Limb (tissue), 2 donors: ENCODE results near the gene TTC39C.
"Not testable (repeated sequence)": the region's sequence is repeated elsewhere in the genome, so short reads cannot be mapped to it uniquely, and the experiment has no call there.

Source experiments
- DNase-seq, 2 donors: peaks; one replicate each; pipeline ENCODE4 v3.0.0-alpha.2; 2016; ENCODE audit errors: extremely low spot score in 2 of 2

The TTC39C gene

DNA sequence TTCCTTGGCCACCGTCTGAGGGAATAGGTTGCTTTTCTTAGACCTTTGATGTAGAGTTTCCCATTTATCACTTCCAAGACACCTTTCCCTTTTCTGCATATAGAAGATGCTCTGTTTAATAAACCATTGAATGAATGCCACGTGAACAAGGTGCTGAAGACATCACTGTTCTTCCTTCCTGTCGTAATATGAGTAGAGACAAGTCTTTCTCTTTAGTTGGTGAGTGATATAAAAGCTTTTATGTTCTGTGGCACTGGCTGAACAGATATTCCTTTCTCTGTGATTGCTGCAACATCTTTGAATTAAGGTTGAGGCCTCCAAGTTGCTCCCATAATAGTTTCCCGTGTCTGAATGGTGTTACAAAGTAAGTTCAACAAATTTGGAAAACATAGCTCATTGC lies 38.7 kb downstream of the TTC39C start:
- DNase-seq = no peak

DNA sequence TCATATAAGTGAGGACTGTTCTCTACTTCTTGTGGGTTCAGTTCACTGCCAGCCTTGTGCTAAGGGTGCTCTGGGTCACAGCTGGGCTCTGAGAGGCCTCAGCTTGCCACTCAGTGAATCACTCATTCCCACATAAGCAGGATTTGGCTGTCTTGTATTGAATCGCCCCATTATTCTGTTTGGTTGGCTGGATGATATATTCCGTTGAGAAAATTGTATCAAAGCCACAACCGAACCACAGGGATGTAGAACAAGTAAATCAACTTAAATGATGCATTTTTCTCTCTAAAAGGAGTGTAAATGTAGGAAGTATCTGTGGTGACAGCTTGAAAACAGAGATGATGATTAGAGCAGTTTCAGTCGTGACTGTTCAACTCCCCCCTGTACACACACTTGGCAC lies 39.6 kb downstream of the TTC39C start:
- DNase-seq = no peak

DNA sequence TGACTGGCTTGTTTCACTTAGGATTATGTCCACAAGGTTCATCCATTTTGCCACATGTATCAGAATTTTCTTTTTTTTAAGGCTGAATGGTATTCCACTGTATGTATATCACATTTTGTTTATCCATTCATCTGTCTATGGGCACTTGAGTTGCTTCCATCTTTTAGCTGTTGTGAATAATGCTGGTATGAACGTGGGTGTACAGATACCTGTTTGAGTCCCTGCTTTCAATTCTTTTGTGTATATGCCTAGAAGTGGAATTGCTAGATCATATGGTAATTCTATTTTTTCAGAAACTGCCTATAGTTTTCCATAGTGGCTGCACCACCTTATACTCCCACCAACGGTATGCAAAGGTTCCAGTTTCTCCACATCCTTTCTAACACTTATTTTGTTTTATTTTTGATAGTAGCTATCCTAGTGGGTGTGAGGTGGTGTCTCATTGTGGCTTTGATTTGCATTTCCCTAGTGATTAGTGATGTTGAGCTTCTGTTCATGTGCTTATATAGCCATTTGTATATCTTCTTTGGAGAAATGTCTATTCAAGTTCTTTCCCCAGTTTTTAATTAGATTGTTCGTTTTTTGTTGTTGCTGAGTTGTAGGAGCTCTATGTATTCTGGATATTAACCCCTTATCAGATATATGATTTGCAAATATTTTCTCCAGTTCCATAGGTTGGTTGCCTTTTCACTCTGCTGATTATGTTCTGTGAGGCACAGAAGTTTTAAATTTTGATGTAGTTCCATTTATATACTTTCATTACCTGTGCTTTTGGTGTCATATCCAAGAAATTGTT lies 40.7 kb downstream of the TTC39C start:
- DNase-seq = no peak

DNA sequence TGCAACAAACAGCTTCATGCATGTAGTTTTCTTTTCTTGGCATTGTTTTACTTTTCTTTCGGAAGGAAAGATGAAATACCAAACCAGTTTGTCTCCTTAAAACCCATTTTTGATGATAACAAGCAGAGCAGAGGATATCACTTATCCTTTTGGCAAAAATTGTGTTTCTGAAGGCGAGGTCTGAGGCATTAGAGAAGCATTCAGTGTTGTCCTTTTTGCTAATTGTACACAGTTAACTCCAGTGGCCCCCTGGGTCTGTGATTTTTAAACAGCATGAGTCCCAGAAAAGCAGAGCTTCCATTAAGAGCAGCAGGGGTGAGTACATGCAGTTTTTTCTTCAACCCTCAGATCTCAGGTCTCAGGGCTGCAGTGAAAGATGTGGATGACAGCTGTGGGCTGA lies 41.3 kb downstream of the TTC39C start:
- no peak for DNase-seq

DNA sequence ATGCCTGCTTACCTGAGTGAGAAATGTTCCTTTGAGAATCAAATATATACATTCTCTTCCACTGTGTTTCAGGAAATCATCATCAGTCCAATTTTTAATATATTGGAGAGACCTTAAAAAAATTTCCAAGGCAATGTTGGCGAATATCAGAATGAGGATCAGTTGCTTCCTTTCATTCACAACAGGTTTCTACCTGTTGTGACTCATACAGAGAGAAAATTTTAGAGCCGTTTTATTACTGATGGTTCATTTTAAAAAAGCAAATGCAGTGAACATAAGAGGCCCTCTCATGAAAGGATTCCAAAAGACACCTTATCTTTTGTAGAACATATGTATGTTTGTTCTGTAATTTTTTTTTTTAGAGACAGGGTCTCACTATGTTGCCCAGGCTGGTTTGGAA lies 42.0 kb downstream of the TTC39C start:
- no peak for DNase-seq

DNA sequence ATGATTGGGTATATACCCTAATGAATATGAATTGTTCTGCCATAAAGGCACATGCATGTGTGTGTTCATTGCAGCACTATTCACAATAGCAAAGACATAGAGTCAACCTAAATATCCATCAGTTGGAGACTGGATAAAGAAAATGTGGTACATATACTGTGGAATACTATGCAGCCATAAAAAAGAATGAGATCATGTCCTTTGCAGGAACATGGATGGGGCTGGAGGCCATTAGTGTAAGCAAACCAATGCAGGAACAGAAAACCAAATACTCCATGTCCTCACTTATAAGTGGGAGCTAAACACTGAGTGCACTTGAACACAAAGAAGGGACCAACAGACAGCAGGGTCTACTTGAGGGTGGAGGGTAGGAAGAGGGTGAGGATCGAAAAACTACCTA lies 43.2 kb downstream of the TTC39C start:
- DNase-seq = no peak

DNA sequence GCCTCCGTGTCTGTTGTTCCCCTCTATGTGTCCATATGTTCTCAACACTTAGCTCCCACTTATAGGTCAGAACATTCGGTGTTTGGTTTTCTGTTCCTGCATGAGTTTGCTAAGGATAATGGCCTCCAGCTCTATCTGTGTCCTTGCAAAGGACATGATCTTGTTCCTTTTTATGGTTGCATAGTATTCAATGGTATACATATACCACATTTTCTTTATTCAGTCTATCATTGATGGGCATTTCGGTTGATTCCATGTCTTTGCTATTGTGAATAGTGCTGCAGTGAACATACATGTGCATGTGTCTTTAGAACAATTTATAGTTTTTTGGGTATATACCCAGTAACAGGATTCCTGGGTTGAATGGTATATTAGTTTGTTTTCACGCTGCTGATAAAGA lies 44.8 kb downstream of the TTC39C start:
- DNase-seq = not testable (repeated sequence)

DNA sequence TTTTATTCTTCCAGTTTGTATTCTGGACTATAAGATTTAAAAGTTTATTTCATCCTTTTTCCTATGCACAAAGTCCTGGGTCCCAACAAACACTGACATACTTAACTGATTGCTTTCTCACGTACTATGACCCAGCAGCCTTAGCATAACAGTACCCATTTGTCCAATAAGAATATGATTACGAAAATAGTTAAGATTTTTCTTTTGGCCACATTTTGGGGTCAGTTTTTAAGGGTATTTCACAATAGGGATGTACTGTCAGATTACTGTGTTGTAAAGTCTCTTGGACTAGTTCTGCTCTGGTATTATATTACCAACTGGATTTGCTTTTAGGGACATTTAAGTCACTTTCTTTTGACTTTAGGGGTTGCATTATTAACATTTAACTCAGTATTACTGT lies 46.1 kb downstream of the TTC39C start:
- no peak for DNase-seq

DNA sequence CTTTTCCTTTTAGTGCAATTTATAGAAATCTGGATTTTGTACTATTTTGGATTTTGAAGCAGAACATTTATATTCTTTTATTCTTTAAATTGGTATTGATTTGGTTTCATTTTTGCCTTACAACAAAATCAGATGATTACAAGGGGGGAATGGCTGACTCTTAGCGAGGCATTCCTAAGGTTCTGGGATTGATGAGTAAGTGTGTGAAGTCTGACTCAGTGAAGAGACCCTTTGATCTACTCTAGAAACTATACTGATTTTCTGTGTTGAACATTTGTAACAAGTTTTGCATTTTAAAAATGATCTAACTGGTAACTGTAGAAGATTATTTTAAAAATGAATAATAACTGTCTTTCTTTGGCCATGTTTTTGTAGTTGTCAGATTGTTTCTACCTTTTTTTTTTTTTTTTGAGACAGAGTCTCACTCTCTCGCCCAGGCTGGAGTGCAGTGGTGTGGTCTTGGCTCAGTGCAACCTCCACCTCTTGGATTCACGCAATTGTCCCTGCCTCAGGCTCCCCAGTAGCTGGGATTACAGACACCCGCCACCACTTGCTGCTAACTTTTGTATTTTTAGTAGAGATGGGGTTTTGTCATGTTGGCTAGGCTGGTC lies 48.7 kb downstream of the TTC39C start:
- no peak for DNase-seq

DNA sequence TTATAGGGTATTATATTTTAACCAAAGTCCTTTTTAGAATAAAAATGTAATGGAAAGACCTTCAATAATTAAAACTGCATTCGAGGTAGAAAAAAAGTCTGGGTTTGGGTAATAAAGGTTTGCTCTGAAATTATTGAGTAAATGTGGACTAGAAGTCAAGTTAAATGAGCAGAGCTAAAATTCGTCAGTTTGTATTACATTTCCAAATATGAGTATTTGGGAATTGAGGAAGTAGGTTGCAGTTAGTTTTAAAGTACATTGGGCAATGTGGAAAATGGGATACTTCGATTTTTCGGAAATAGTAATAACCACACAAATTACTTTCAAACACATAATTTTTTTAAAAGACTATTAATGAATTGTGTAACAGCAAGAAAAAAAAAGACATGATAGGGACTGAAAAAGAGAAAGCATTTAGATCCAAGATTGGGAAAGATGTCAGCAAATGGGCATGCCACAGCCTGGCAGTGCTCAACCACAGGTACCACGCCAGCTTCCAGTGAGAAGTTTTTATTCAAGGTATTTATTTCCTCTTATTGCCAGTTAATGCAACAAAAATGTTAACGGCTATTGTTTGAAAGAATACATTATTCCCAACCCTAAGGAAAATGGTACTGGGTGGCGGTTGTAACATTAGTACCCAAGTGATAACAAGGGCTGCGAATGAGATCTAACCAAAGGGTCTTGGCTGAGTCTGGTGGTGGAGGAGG lies 50.0 kb downstream of the TTC39C start:
- DNase-seq = no peak

DNA sequence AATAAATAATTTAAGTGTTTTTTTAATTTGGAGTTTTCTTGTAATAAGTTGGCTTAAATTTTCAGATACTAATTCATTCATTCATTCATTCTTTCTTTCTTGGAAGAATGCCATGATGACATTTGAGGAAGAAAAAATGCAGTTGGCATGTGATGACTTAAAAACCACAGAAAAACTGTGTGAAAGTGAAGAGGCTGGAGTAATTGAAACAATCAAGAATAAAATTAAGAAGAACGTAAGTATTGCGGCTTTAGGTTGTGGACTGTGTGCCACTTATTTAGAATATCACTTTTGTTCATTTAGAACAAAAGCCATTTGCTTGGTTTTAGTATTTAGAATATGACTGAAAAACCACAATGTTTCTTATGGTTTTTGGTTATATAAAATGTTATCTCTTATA lies 51.4 kb downstream of the TTC39C start:
- no peak for DNase-seq

DNA sequence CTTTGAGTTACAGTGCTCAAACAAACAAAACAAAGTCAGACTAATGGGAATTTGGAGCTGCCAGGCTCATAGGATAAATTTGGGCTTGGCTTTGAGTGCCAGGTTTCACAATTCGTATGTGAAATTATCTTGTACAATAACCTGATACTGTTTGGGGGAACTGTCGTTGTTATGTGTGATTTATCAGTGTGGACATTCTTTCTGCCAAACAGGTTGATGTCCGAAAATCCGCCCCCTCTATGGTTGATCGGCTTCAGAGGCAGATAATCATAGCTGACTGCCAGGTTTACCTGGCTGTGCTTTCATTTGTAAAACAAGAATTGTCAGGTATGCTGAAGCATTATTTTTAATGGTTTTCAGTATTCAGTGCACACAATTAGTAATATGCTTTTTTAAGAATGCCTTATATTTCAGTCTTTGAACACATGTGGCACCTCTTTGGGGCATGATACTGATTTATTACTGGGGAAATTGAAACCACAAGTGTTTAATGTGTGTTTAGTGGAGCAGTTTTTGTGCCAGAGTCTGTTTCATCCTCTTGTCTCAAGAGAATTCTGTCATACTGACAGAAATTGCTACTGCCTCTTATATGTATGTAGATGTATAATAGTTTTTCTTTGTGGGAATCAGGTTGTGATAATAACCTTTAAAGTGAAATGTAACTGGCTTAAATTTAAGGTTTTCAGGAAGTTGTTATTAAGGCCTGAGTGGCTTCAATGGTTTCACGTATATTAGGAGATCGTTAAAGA lies 54.6 kb downstream of the TTC39C start:
- DNase-seq = no peak

DNA sequence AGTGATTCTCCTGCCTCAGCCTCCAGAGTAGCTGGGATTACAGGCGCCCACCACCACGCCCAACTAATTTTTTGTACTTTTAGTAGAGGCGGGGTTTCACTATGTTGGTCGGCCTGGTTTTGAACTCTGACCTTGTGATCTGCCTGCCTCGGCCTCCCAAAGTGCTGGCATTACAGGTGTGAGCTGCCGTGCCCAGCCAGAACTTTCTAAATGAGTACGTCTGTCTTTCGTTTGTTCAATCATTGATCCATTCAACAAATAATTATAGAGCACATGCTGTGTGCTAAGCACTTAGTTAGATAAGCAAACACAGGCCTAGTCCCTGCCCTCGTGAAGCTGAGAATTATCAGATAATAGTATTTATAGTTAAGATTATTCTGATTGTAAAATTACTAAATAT lies 56.5 kb downstream of the TTC39C start:
- no peak for DNase-seq

DNA sequence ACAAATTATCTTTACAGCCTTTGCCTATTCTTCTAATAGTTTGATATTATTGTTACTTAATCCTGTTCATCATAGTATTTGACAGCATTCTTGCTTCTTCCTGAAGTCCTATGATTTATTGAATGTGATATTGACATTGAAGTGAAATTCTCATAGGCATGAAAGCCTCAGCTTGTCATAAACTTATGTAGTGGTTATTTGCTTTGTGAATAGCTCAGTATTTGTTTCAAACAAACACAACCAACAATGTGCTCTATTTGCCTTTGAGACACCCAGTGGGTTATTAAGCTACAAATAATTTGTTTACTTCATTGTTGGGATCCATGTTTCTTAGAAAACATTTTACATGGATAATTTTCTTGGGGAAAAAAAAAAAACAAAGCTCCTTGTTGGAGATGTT lies 57.2 kb downstream of the TTC39C start:
- DNase-seq = no peak

DNA sequence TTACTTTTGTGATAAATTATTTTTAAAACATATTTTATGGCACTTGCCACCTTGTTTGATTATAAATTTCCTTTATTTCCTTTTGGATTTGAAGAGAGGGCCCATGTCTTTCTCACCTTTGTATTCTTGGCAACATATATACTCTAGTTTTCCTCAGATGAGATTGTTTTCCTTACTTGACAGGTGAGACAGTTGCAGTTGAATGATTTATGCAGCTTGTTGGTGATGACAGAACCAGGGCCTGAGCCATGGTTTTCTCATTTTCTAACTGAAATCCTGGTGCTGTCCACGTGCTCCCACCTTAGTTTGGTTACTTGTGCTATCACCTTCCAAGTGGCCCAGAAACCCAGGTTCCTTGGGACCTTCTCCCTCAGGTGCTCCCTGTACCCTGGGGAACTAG lies 58.2 kb downstream of the TTC39C start:
- DNase-seq = no peak

DNA sequence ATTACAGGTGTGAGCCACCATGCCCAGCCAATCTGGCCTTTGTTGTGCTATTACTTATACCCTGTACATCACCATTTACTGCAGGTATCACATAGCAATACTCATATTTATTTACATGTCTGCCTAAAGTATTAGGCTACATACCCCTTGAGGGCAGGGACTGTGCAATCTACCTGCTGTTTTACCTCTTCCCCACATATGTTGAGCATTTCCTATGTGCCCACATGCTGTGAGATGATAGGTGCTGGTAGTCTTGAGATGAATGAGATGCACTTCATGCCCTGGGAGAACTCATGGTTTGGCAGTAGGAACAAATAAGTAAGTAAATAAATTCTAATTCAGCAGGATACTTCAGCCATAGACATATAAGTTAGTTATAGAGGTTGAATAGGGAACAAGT lies 59.2 kb downstream of the TTC39C start:
- DNase-seq = no peak

DNA sequence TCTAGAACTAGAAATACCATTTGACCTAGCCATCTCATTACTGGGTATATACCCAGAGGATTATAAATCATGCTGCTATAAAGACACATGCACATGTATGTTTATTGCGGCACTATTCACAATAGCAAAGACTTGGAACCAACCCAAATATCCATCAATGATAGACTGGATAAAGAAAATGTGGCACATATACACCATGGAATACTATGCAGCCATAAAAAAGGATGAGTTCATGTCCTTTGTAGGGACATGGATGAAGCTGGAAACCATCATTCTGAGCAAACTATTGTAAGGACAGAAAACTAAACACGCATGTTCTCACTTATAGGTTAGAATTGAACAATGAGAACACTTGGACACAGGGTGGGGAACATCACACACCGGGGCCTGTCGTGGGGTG lies 60.2 kb downstream of the TTC39C start:
- DNase-seq = not testable (repeated sequence)

DNA sequence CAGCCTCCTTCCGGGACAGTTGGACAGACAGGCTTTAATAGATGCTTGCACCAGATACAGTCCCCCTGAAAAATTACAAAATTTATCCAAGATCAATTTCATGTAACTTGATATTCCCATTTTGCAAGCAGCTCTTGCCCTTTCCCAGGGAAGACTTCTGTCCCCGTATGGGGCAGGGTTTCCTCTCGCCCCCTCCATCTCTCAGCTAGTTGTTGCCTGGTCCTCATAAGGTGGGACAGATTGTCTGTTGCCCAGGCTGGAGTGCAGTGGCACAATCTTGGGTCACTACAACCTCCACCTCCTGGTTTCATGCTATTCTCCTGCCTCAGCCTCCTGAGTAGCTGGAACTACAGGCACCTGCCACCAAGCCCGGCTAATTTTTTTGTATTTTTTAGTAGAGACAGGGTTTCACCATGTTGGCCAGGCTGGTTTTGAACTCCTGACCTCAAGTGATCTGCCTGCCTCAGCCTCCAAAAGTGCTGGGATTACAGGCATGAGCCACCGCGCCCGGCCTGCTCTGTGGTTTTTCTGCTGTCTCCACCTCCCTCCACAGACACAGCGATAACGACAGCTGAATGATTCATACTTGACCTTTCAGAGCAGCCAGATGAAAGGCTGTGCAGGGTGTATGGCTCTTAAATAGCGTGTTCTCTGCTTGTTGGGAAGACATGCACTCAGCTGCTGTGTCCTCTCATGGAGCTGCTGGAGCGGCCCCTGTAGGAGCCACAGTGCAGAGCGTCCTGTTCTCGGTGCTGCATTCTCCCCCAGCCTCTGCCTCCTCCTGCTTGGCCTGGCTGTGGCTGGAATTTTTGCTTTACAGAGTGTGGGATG lies 61.4 kb downstream of the TTC39C start:
- DNase-seq = peak in 1 of 2 donors; percentile 24

DNA sequence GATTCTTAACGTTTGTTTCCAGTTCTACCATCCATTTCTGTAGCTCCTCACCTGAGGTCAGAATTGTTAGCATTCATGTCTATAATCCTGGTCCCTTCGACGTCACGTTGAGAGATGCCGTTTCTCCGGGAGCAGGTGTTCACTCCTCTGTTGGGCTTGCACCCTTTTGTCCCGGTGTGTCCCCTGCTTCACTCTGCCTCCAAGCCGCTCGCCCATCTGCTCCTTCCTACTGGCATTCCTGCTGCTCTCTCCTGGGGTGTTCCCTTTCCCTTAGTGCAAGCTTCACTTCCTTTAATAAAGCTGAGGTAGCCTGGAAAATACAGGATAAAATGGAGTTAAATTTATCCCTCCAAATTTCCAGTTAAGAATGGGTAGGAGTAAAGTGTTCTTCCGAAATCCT lies 62.4 kb downstream of the TTC39C start:
- no peak for DNase-seq

DNA sequence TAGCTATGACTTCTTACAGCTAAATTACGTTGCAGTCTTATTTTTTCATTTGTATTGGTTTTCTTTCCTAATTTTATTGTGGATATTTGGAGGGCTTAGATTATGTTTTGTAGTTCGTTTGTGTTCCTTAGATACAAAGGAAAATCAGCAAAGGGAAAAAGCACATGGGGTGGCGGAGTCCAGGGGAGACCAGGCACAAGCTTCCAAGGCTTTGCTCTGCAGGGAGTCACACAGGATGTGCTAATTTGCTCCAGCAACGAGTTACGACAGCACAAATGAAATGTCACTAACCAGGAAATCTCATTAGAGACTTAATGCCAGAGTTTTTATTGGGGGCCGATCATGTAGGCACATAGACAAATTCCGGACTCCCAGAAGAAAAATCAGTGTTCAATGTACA lies 63.8 kb downstream of the TTC39C start:
- no peak for DNase-seq

DNA sequence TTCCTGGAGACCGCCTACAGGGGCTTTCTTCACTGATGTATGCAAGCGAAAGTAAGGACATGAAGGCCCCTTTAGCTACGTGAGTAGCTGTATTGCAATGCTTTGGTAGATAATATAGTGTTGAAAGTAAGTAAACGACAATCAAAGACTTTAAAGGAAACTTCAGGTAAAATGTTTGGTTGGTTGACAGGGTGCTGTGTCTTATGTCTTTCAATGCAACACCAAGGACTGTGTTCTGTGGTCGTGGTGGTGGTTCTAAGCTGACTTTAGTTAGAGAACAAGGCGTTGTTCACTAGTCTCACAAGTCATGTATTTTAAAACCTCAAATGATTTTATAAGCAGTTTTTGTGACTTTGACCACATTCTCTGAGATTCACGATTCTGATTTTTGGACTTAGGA lies 66.3 kb downstream of the TTC39C start:
- DNase-seq = no peak
